C1 segment of cervical spinal cord (tissue), 14 donors: ENCODE measurements around the gene DHTKD1.
"Not testable (repeated sequence)": the region's sequence is repeated elsewhere in the genome, so short reads cannot be mapped to it uniquely, and the experiment has no call there.

ENCODE experiments used
- DNase-seq, 14 donors: peaks; one replicate each; lab custom pipeline; 2025; lab: John Stamatoyannopoulos, UW

Gene DHTKD1

GRCh38 chr10:12150163-12150562 is 81.4 kb downstream of the DHTKD1 start:
- no peak for DNase-seq

- DNase-seq: no peak
Observed at GRCh38 chr10:12154516-12154915, 85.8 kb downstream of the DHTKD1 start.

- DNase-seq: no peak
Observed at GRCh38 chr10:12156367-12157123, 87.8 kb downstream of the DHTKD1 start.

GRCh38 chr10:12158111-12158510 is 89.4 kb downstream of the DHTKD1 start:
- no peak for DNase-seq

GRCh38 chr10:12160664-12161063 is 91.9 kb downstream of the DHTKD1 start:
- no peak for DNase-seq

GRCh38 chr10:12162927-12163326 is 94.2 kb downstream of the DHTKD1 start:
- DNase-seq: no peak

- DNase-seq: no peak
Observed at GRCh38 chr10:12164085-12164484, 95.3 kb downstream of the DHTKD1 start.

GRCh38 chr10:12165036-12165435 is 96.3 kb downstream of the DHTKD1 start:
- no peak for DNase-seq

GRCh38 chr10:12165999-12166775 is 97.4 kb downstream of the DHTKD1 start:
- DNase-seq: no peak

GRCh38 chr10:12171512-12171911 is 102.8 kb downstream of the DHTKD1 start:
- DNase-seq: not testable (repeated sequence)
